Measurements from ENCODE around the gene UCK1.

GRCh38 chr9:131492070-131492469 is 39.0 kb downstream of the UCK1 start:
- no peak for TF ChIP-seq CTCF (IDR thresholded peaks at IDR 0.05; ENCODE audit: low read depth, low read length)
- no peak for TF ChIP-seq EZH2phosphoT487 (IDR thresholded peaks at IDR 0.05; ENCODE audit: low read depth)

All from OCI-LY3 (cell line).